ENCODE results near the gene FETUB. TPM values are rescaled to one million over a fixed set of nuclear protein-coding genes. Genes with fewer than 3 reads are reported as not detected.
"Not testable (repeated sequence)": the region's sequence is repeated elsewhere in the genome, so short reads cannot be mapped to it uniquely, and the experiment has no call there.

The FETUB gene
- total RNA-seq, 4 donors from 2014 or later: not detected

DNA sequence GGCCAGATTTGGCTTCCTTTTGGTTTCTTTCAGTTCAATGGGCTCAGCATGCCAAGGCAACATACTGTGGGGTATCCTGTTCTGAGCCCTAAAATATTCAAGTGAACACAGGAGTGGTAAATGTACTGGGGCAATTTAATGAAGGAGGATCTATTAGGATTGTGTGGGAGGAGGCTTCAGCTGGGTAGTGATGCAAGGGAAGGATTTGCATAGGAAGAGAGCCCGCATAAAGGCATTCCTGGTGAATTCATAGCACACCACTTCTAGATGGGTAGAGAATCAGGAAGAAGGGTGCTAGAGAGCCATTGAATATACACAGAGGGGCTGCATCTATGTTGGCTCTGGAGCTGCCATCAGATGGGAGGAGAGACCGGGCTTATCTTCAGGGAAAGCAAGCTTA lies 56.3 kb downstream of the FETUB start:
- TF ChIP-seq, protein P1, sequence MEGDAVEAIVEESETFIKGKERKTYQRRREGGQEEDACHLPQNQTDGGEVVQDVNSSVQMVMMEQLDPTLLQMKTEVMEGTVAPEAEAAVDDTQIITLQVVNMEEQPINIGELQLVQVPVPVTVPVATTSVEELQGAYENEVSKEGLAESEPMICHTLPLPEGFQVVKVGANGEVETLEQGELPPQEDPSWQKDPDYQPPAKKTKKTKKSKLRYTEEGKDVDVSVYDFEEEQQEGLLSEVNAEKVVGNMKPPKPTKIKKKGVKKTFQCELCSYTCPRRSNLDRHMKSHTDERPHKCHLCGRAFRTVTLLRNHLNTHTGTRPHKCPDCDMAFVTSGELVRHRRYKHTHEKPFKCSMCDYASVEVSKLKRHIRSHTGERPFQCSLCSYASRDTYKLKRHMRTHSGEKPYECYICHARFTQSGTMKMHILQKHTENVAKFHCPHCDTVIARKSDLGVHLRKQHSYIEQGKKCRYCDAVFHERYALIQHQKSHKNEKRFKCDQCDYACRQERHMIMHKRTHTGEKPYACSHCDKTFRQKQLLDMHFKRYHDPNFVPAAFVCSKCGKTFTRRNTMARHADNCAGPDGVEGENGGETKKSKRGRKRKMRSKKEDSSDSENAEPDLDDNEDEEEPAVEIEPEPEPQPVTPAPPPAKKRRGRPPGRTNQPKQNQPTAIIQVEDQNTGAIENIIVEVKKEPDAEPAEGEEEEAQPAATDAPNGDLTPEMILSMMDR (IDR thresholded peaks at IDR 0.05 in 4 of 5, conservative IDR thresholded peaks at IDR 0.05 in 1 of 5): no peak
- TF ChIP-seq POLR2A (IDR thresholded peaks at IDR 0.05): no peak
- ATAC-seq (no peak), DNase-seq (no peak)
- no peaks in the 10 kb centered on the region for H3K27me3 ChIP-seq
- in situ Hi-C loops (cut with MboI; ENCODE audit: low sequenced_read_pairs in 4 of 4): no loop called here
- no peaks in the 10 kb centered on the region for H3K36me3 ChIP-seq
- no peaks in the 10 kb centered on the region for H3K9me3 ChIP-seq
- H3K4me1 ChIP-seq: no peaks in the 10 kb centered on the region
- H3K4me3 ChIP-seq: no peak overlapping the region
- intact Hi-C loops (cut with DNase I; ENCODE audit: low total_unique reads): no loop called here
- H3K27ac ChIP-seq: no peak overlapping the region

DNA sequence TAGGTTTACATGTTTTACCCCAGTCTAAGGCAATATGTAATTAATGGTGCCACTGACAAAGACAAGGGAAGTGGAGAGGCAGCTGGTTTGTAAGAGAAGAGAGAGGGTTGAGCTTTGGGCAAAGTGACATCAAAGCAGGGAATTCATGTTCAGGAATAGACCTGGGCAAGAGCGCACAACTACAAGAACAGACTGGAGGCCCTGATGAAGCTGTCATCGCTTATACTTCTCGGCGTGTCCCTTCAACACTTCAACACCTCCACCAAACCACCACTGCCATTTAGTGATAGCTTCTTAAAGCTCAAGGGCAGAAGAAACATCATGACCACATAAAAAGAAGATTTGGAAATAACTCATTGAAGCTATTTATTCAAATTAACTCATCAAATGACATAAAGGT lies 57.3 kb downstream of the FETUB start:
- no peaks in the 10 kb centered on the region for H3K9me3 ChIP-seq
- in situ Hi-C loops (cut with MboI; ENCODE audit: low sequenced_read_pairs in 4 of 4) (no loop called here), intact Hi-C loops (cut with DNase I; ENCODE audit: low total_unique reads) (no loop called here)
- no peak for TF ChIP-seq POLR2A (IDR thresholded peaks at IDR 0.05)
- TF ChIP-seq, protein P1 (IDR thresholded peaks at IDR 0.05 in 4 of 5, conservative IDR thresholded peaks at IDR 0.05 in 1 of 5): no peak
- DNase-seq (no peak), ATAC-seq (no peak)
- H3K4me3 ChIP-seq: no peak overlapping the region
- no peaks in the 10 kb centered on the region for H3K36me3 ChIP-seq
- H3K4me1 ChIP-seq: no peaks in the 10 kb centered on the region
- no peak overlapping the region for H3K27ac ChIP-seq
- H3K27me3 ChIP-seq: no peaks in the 10 kb centered on the region

DNA sequence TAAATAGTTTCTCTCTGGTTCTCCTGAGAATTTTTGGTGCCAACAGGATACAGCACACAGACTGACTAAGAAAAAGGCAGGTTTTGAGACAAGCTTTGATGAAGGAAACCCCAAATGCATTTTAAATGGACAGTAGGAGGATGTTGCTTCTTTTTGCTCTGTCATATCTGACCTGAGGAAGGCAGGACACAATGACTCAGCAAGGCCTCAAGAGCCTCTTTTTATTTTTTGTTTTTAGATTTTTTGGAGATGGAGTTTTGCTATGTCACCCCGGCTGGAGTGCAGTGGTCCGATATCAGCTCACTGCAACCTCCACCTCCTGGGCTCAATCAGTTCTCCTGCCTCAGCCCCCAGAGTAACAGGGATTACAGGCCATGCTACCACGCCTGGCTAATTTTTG lies 60.1 kb downstream of the FETUB start:
- no peak for ATAC-seq
- DNase-seq: no peak
- H3K27me3 ChIP-seq: no peaks in the 10 kb centered on the region
- no peaks in the 10 kb centered on the region for H3K36me3 ChIP-seq
- H3K4me3 ChIP-seq: no peak overlapping the region
- in situ Hi-C loops (cut with MboI; ENCODE audit: low sequenced_read_pairs in 4 of 4) (no loop called here), intact Hi-C loops (cut with DNase I; ENCODE audit: low total_unique reads) (no loop called here)
- no peak overlapping the region for H3K27ac ChIP-seq
- TF ChIP-seq, protein P1 (IDR thresholded peaks at IDR 0.05 in 4 of 5, conservative IDR thresholded peaks at IDR 0.05 in 1 of 5): no peak
- no peak for TF ChIP-seq POLR2A (IDR thresholded peaks at IDR 0.05)
- no peaks in the 10 kb centered on the region for H3K9me3 ChIP-seq
- no peaks in the 10 kb centered on the region for H3K4me1 ChIP-seq

DNA sequence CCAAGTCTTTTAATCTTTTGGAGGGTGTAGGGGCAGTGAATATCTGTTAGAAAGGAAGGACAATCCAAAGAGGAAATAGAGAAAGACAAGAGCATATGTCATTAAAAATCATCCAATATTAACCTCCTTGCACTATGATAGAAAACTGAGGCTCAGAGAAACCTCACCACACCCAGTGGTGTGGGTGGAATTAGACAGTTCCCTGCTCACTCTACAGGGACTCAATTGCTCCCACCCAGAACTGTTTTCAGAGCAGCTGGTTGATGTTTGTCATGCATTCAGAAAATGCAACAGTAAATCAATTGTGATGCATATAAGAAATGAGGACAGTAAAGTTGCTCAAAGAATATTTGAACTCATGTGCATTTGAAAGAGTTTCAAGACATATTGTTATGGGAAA lies 62.3 kb downstream of the FETUB start:
- in situ Hi-C loops (cut with MboI; ENCODE audit: low sequenced_read_pairs in 4 of 4); intact Hi-C loops (cut with DNase I; ENCODE audit: low total_unique reads): not testable (repeated sequence)

More for the DNA sequence above, 62.3 kb downstream of the FETUB start:
- not testable (repeated sequence) for H3K4me1 ChIP-seq, H3K9me3 ChIP-seq, ATAC-seq, DNase-seq, H3K27ac ChIP-seq, H3K4me3 ChIP-seq, H3K27me3 ChIP-seq, H3K36me3 ChIP-seq

Other genes starting within 250 kb of the FETUB start
- gene CRYGS, start 96.0 kb upstream of the FETUB start, total RNA-seq: 1 to 10 TPM in 1 of 4 donors, not detected in 3; 2.1 TPM
- gene TBCCD1, start 73.1 kb upstream of the FETUB start, total RNA-seq: 10 to 100 TPM in 1 of 4 donors, 1 to 10 TPM in 3; 7.3 to 10.7 (median 8.0) TPM
- 10 to 100 TPM; 15.1 to 24.7 (median 23.0) TPM for gene DNAJB11, start 69.7 kb upstream of the FETUB start, total RNA-seq
- 1 to 10 TPM in 2 of 4 donors, not detected in 2; 1.1 to 3.6 TPM for gene AHSG, start 27.3 kb upstream of the FETUB start, total RNA-seq
- 1 to 10 TPM in 1 of 4 donors, under 1 TPM in 1, not detected in 2; 0.46 to 1.1 TPM for gene HRG, start 25.6 kb downstream of the FETUB start, total RNA-seq
- 1 to 10 TPM in 1 of 4 donors, under 1 TPM in 1, not detected in 2; 0.55 to 1.2 TPM for gene KNG1, start 77.0 kb downstream of the FETUB start, total RNA-seq
- 100 to 1,000 TPM; 531 to 622 (median 574) TPM for gene EIF4A2, start 143.2 kb downstream of the FETUB start, total RNA-seq
- gene RFC4, start 166.1 kb downstream of the FETUB start, total RNA-seq: 10 to 100 TPM in 1 of 4 donors, 1 to 10 TPM in 3; 4.5 to 15.1 (median 7.3) TPM
- gene ADIPOQ, start 202.3 kb downstream of the FETUB start, total RNA-seq: 1 to 10 TPM in 2 of 4 donors, under 1 TPM in 2; 0.33 to 4.1 (median 1.8) TPM